Measurements from ENCODE around the gene RLBP1.
"Not testable (repeated sequence)": the region's sequence is repeated elsewhere in the genome, so short reads cannot be mapped to it uniquely, and the experiment has no call there.

Gene RLBP1

GRCh38 chr15:89221543-89221942 lies at the start of gene RLBP1:
Gene RLBP1, minus strand, starts transcription at chr15:89221579. Its CDS starts 2,604 bp downstream, at chr15:89218975.
- TF ChIP-seq CTCF (IDR thresholded peaks at IDR 0.05): no peak

GRCh38 chr15:89250142-89250541 lies 28.8 kb upstream of the RLBP1 start:
- H3K4me3 Mint-ChIP-seq; H3K27me3 Mint-ChIP-seq (ENCODE audit: low read depth, poor library complexity); DNase-seq; H3K27ac Mint-ChIP-seq: not testable (repeated sequence)
- Mint-ChIP-seq H3K9me3 (peaks cover 12% of the 10 kb centered on the region), H3K4me1 (peaks cover 15% of the 10 kb centered on the region), H3K36me3 (ENCODE audit: low read depth) (peaks cover 77% of the 10 kb centered on the region)

More at GRCh38 chr15:89221543-89221942, at the start of gene RLBP1:
- no peaks in the 10 kb centered on the region for H3K9me3 Mint-ChIP-seq
- DNase-seq: no peak
- no peak within 1 kb of the TSS for H3K4me3 Mint-ChIP-seq
- H3K4me1 Mint-ChIP-seq: peaks cover 7% of the 10 kb centered on the region
- H3K27ac Mint-ChIP-seq: no peak within 1 kb of the TSS
- no peaks in the 10 kb centered on the region for H3K36me3 Mint-ChIP-seq (ENCODE audit: low read depth)
- peaks cover 15% of the 10 kb centered on the region for H3K27me3 Mint-ChIP-seq (ENCODE audit: low read depth, poor library complexity)

GRCh38 chr15:89248584-89248983 lies 27.2 kb upstream of the RLBP1 start:
- Mint-ChIP-seq H3K4me3 (no peak overlapping the region), H3K27me3 (ENCODE audit: low read depth, poor library complexity) (peaks cover 4% of the 10 kb centered on the region), H3K4me1 (peaks cover 23% of the 10 kb centered on the region), H3K9me3 (peaks cover 12% of the 10 kb centered on the region), H3K27ac (no peak overlapping the region), H3K36me3 (ENCODE audit: low read depth) (peaks cover 70% of the 10 kb centered on the region)
- TF ChIP-seq CTCF (IDR thresholded peaks at IDR 0.05): no peak
- no peak for DNase-seq

- no peak for TF ChIP-seq CTCF (IDR thresholded peaks at IDR 0.05)
- H3K27ac Mint-ChIP-seq: no peak overlapping the region
These were observed 26.1 kb upstream of the RLBP1 start for GRCh38 chr15:89247446-89247845.

GRCh38 chr15:89244574-89244903 lies 23.2 kb upstream of the RLBP1 start:
- Mint-ChIP-seq H3K27ac (peak overlapping the region; percentile 81), H3K4me3 (peak overlapping the region; percentile 99), H3K9me3 (peaks cover 18% of the 10 kb centered on the region), H3K27me3 (ENCODE audit: low read depth, poor library complexity) (peaks cover 8% of the 10 kb centered on the region), H3K4me1 (peaks cover 32% of the 10 kb centered on the region), H3K36me3 (ENCODE audit: low read depth) (peaks cover 39% of the 10 kb centered on the region)
- DNase-seq: no peak
- TF ChIP-seq CTCF (IDR thresholded peaks at IDR 0.05): no peak

More at GRCh38 chr15:89247446-89247845, 26.1 kb upstream of the RLBP1 start:
- H3K36me3 Mint-ChIP-seq (ENCODE audit: low read depth): peaks cover 63% of the 10 kb centered on the region
- no peak overlapping the region for H3K4me3 Mint-ChIP-seq
- H3K27me3 Mint-ChIP-seq (ENCODE audit: low read depth, poor library complexity): peaks cover 8% of the 10 kb centered on the region
- no peak for DNase-seq
- peaks cover 32% of the 10 kb centered on the region for H3K4me1 Mint-ChIP-seq
- peaks cover 12% of the 10 kb centered on the region for H3K9me3 Mint-ChIP-seq

GRCh38 chr15:89243691-89244573 lies 22.6 kb upstream of the RLBP1 start, which contains the start of gene FANCI:
Gene FANCI, plus strand, starts transcription at chr15:89243979. Its CDS starts 3,669 bp downstream, at chr15:89247648.
- Mint-ChIP-seq H3K9me3 (peaks cover 18% of the 10 kb centered on the region), H3K27me3 (ENCODE audit: low read depth, poor library complexity) (peaks cover 8% of the 10 kb centered on the region), H3K27ac (peak within 1 kb of the TSS; percentile 81), H3K4me1 (peaks cover 32% of the 10 kb centered on the region), H3K4me3 (peak within 1 kb of the TSS; percentile 99), H3K36me3 (ENCODE audit: low read depth) (peaks cover 32% of the 10 kb centered on the region)
- peak; percentile 95 for DNase-seq
- TF ChIP-seq CTCF (IDR thresholded peaks at IDR 0.05): no peak
